ENCODE data around the gene PRICKLE2. TPM values are rescaled to one million over a fixed set of nuclear protein-coding genes. Genes with fewer than 3 reads are reported as not detected.

PRICKLE2 gene
- total RNA-seq, 4 donors from 2014 or later: 54.3 to 98.6 (median 62.5) TPM

DNA sequence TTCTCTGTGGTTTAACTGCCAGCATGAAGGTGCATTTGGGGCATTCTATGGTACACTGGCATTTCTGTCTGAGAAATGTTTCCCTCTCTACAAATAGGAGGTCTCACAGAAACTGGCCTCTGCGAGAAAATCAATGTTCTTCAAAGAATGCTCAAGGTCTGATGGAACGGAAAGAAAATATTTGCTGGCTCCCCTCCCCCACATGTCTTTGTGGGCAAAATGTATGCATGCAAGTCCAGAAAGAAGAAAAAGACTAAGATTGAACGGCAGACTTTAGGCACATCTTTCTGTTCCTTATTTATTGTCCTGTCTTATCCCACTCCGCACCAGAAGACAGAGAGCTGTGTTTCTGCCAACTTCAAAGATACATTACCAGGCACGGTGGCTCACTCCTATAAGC is 118.1 kb downstream of the PRICKLE2 start:
- TF ChIP-seq, protein P1, sequence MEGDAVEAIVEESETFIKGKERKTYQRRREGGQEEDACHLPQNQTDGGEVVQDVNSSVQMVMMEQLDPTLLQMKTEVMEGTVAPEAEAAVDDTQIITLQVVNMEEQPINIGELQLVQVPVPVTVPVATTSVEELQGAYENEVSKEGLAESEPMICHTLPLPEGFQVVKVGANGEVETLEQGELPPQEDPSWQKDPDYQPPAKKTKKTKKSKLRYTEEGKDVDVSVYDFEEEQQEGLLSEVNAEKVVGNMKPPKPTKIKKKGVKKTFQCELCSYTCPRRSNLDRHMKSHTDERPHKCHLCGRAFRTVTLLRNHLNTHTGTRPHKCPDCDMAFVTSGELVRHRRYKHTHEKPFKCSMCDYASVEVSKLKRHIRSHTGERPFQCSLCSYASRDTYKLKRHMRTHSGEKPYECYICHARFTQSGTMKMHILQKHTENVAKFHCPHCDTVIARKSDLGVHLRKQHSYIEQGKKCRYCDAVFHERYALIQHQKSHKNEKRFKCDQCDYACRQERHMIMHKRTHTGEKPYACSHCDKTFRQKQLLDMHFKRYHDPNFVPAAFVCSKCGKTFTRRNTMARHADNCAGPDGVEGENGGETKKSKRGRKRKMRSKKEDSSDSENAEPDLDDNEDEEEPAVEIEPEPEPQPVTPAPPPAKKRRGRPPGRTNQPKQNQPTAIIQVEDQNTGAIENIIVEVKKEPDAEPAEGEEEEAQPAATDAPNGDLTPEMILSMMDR (IDR thresholded peaks at IDR 0.05; ENCODE audit: low read depth): no peak

DNA sequence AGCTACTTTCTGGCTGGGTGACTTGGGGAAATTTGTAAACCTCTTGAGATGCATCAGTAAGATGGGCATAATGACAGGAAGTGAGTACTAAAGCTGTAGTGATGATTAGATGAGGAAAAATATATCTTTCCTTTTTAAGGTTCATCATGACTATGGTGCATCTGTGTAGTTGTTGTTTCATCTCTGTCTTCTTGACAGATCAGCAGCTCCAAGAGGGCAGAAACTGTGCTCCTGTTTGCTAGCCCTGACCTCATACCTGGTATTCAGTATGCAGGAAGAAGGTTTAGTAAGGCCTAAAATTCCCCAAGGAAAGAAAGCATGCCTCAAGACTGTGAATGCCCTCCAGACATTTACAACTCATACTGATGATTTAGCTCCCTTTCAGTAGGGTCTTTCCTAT is 119.5 kb downstream of the PRICKLE2 start:
- TF ChIP-seq, protein P1 (IDR thresholded peaks at IDR 0.05; ENCODE audit: low read depth): no peak

DNA sequence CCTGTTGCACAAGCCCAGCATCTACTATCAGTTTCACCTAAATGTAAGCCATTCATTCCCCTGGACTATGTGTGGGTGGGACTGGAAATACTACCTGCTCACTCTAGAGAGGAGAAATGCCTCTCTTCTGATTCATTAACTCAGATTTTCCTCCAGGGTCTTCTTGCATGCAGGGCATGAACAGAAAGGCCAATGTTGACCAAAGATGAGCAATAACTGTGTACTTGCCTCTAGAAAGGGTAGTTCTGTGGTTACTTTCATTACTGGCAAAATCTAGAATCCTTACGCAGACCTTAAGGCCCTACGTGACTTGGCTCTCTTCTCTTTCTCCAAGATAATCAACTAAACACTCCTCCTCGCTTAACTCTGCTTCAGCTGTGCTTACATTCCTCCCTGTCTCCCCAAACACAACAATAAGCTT is 120.6 kb downstream of the PRICKLE2 start:
- TF ChIP-seq, protein P1 (IDR thresholded peaks at IDR 0.05; ENCODE audit: low read depth): no peak

DNA sequence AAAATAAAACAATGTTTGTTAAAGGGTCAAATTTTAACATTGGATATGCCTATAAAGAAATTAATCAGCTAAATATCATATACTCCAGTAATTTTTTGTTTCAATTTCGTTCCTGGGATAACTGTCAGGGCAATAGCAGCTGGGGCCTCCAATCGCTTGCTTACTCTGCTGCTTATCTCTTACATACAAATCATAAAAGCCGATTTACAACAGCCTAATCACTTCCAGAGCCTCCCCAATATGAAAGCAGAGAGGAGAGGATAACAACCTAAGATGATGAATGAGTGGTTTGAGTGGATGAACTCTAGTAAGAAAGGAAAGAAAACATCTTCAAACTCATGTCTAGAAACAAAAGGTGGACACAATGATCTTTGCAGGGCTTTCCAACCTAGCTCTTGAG is 121.3 kb downstream of the PRICKLE2 start:
- TF ChIP-seq, protein P1 (IDR thresholded peaks at IDR 0.05; ENCODE audit: low read depth): no peak

DNA sequence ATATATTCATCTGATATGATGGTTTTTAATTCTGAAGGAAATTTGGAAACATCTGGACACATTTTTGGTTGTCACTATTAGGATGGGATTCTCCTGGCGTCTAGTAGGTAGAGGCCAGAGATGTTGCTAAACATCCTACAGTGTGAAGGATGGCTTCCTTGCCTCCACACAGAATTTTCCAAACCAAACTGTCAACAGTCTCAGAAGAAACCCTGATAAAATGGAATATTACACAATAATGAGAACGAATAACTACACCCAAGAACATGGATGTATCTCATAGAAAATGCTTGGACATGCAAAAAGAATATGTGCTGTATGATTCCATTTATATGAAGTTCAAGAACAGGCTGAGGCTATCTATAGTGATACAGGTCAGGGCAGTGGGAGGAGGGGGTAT is 122.1 kb downstream of the PRICKLE2 start:
- TF ChIP-seq, protein P1 (IDR thresholded peaks at IDR 0.05; ENCODE audit: low read depth): no peak

DNA sequence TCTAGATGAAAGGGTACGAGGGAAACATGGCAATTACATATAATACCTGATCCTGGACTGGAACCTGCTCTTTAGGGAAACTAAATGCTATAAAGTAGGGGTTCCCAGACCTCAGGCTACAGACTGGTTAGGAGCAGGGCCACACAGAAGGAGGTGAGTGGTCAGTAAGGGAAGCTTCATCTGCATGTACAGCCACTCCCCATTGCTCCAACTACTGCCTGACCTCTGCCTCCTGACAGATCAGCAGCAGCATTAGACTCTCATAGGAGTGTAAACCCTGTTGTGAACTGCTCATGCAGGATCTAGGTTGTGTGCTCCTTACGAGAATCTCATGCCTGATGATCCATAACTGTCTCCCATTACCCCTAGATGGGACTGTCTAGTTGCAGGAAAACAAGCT is 123.1 kb downstream of the PRICKLE2 start:
- TF ChIP-seq, protein P1 (IDR thresholded peaks at IDR 0.05; ENCODE audit: low read depth): no peak

DNA sequence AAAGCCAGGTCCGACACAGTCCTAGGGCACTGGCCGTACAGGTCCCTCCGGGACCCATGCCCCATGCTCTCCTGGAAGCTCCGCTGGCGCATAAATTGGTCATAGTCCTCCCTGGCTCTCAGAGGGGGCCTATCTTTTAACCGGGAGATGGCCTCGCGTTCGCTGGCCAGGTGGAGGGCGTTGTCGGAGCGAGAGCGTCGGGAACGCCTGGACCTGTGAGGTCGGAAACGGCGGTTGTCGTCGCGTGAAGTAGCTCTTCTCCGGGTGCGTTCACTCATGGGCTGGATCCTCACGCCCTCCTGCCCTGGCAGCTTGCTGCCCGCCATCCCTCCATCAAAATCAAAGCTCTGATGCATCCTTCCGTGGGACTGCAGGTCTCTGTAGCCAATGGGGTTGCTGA is 126.0 kb downstream of the PRICKLE2 start:
- TF ChIP-seq, protein P1 (IDR thresholded peaks at IDR 0.05; ENCODE audit: low read depth): no peak

Measured in subcutaneous adipose tissue (tissue), 4 donors.